HG03060 (cell line): ENCODE measurements around the gene KRT35.

Source experiments
- ATAC-seq: cut with Tn5 transposase; IDR thresholded peaks from one replicate; pipeline ENCODE4 v1.9.1; 2021; ENCODE audit warnings: low read depth, moderate number of reproducible peaks; ENCODE audit not compliant: unreplicated experiment

Gene KRT35

GRCh38 chr17:41428591-41429291 lies 52.2 kb downstream of the KRT35 start:
- ATAC-seq: no peak
